GM12873 (cell line): ENCODE measurements around the gene G0S2.

ENCODE experiments used
- TF ChIP-seq, protein P1 (sequence below): IDR thresholded peaks from 2 replicates; pipeline ENCODE4 v1.5.1; 2012; ENCODE audit warnings: low read depth, mild to moderate bottlenecking, moderate library complexity, low read length, control low read depth; ENCODE audit not compliant: insufficient read depth; ENCODE audit errors: missing control alignments

The G0S2 gene

GRCh38 chr1:209642816-209643215 is 32.4 kb upstream of the G0S2 start:
- TF ChIP-seq, protein P1, sequence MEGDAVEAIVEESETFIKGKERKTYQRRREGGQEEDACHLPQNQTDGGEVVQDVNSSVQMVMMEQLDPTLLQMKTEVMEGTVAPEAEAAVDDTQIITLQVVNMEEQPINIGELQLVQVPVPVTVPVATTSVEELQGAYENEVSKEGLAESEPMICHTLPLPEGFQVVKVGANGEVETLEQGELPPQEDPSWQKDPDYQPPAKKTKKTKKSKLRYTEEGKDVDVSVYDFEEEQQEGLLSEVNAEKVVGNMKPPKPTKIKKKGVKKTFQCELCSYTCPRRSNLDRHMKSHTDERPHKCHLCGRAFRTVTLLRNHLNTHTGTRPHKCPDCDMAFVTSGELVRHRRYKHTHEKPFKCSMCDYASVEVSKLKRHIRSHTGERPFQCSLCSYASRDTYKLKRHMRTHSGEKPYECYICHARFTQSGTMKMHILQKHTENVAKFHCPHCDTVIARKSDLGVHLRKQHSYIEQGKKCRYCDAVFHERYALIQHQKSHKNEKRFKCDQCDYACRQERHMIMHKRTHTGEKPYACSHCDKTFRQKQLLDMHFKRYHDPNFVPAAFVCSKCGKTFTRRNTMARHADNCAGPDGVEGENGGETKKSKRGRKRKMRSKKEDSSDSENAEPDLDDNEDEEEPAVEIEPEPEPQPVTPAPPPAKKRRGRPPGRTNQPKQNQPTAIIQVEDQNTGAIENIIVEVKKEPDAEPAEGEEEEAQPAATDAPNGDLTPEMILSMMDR: no peak

DNA sequence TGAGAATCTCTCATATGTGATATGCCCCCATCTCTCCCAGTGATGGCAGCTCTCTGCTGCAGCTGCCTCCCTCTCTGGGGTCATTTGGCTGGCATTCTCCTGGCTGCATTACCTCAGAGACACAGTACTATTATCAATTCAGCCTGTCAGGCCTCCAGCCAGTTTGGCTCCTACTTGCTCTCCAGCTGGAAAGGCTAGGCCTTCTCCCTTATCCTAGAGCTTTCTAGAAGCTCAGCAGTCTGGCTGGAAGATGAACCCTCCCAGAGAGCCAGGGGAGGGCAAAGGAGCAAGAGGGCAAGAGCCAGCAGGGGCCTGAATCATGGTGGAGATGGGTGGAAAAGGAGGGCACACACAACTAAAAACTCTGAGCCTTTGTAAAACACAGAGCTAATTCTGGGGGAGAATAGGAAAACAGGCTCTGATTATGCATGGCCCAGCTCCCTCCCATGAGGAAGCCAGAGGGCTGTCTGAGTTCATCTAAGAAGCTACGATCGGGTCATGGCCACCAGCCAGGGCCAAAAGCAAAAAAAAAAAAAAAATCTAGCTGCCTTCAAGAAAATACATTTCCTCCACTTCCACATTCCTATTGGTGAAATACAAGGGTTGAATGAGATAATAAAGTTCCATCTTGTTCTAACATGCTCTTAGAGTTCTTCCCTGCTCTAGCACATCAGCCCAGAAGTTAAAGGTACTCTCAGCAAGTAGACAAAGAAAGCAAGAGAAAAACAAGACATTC is 31.8 kb upstream of the G0S2 start:
- TF ChIP-seq, protein P1: no peak

GRCh38 chr1:209645574-209646452 is 29.4 kb upstream of the G0S2 start:
- TF ChIP-seq, protein P1: no peak

DNA sequence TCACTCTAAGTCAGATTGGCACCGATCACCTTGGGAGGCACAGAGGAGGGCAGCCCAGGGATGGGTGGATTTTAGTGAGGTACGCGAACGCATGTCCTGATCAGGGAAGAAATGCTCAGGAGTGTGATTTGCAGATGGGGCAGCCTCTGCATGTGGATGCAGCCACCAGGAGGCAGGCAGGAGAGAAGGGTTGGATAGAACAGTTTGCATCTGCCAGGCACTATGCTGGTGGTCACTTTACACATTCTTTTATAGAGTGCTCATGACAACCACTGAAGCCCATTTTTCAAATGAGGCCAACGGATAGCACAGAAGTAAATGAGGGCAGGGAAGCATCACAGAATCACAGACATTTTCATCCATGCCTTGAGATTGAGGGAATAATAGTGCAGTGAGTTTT is 28.7 kb upstream of the G0S2 start:
- TF ChIP-seq, protein P1: peak; percentile 33

DNA sequence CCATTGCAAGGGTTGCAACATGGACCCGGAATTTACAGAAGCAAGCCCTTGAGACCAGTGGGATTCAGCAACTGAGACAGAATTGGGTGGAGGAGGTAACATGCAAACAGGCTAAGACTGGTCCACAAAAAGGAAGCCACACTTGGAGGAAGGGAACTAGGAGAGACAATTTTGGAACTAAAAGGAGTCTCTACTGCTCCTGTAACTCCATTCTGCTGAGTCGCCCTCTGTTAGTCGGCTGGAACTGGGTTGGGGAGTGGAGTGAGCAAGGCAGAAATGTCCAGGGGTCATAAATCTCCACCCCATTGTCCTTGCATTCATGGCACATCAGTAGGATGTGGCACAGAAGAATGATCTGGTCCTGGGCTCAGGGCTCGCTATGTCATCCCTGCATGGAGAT is 28.1 kb upstream of the G0S2 start:
- TF ChIP-seq, protein P1: no peak

- TF ChIP-seq, protein P1: no peak
Observed at GRCh38 chr1:209648346-209648745, 26.9 kb upstream of the G0S2 start.
